ENCODE measurements around the gene TRMO. TPM values are rescaled to one million over a fixed set of nuclear protein-coding genes. Genes with fewer than 3 reads are reported as not detected.

The TRMO gene
- 10 to 100 TPM; 24.8 to 27.8 (median 25.7) TPM for total RNA-seq
- 10 to 100 TPM in 2 of 3 donors, 1 to 10 TPM in 1; 7.8 to 15.5 (median 12.4) TPM for polyA plus RNA-seq

GRCh38 chr9:97921959-97922724 lies at the start of gene TRMO:
Gene TRMO (minus strand): TSS chr9:97922500. CDS start chr9:97922493, 7 bp downstream.
- 0% methylated on average over 54 of the region's 54 CpGs for WGBS, 2 donors
- DNase-seq = peak; percentile 99
- peak within 1 kb of the TSS; percentile 95 to 98 (median 96) for H3K27ac ChIP-seq
- H3K9me3 ChIP-seq = no peaks in the 10 kb centered on the region
- TF ChIP-seq POLR2AphosphoS5 (IDR thresholded peaks at IDR 0.05) = peak; percentile 94 to 97 (median 94)
- peak in 3 of 4 donors; percentile 37 to 90 (median 84) for TF ChIP-seq EP300 (IDR thresholded peaks at IDR 0.05)
- TF ChIP-seq POLR2A (IDR thresholded peaks at IDR 0.05) = peak; percentile 85 to 89
- TF ChIP-seq CTCF (IDR thresholded peaks at IDR 0.05) = peak in 3 of 4 experiments; percentile 6 to 61 (median 50)
- peaks cover 0 to 17% (median 15%) of the 10 kb centered on the region in 4 donors for H3K4me1 ChIP-seq
- H3K36me3 ChIP-seq = no peaks in the 10 kb centered on the region
- H3K27me3 ChIP-seq = no peaks in the 10 kb centered on the region
- H3K4me3 ChIP-seq = peak within 1 kb of the TSS; percentile 58 to 69 (median 63)
- intact Hi-C loops (cut with DNase I) = loop anchor here (1.0 to 5.0 kb wide), 5 partner anchors 61 to 333 kb away; partner anchors contain the start of genes ANP32B, CORO2A, NANS and NCBP1

GRCh38 chr9:97970165-97970564 lies 47.9 kb upstream of the TRMO start:
- DNase-seq = no peak
- TF ChIP-seq POLR2A (IDR thresholded peaks at IDR 0.05) (no peak), CTCF (IDR thresholded peaks at IDR 0.05) (no peak), EP300 (IDR thresholded peaks at IDR 0.05) (no peak), POLR2AphosphoS5 (IDR thresholded peaks at IDR 0.05) (no peak)
- Histone ChIP-seq H3K27me3 (peaks cover 0 to 23% (median 0%) of the 10 kb centered on the region in 3 donors), H3K4me1 (no peaks in the 10 kb centered on the region), H3K36me3 (no peaks in the 10 kb centered on the region), H3K27ac (no peak overlapping the region), H3K4me3 (no peak overlapping the region), H3K9me3 (no peaks in the 10 kb centered on the region)
- 37 to 75% methylated on average over 7 of the region's 7 CpGs for WGBS, 2 donors
- intact Hi-C loops (cut with DNase I) = no loop called here

- Histone ChIP-seq H3K36me3 (no peaks in the 10 kb centered on the region), H3K4me1 (no peaks in the 10 kb centered on the region), H3K27ac (no peak overlapping the region), H3K9me3 (no peaks in the 10 kb centered on the region), H3K27me3 (peaks cover 0 to 23% (median 0%) of the 10 kb centered on the region in 3 donors), H3K4me3 (no peak overlapping the region)
- WGBS, 2 donors = 88 to 89% methylated on average over 2 of the region's 2 CpGs
- TF ChIP-seq POLR2A (IDR thresholded peaks at IDR 0.05) (no peak), CTCF (IDR thresholded peaks at IDR 0.05) (no peak), EP300 (IDR thresholded peaks at IDR 0.05) (no peak), POLR2AphosphoS5 (IDR thresholded peaks at IDR 0.05) (no peak)
- no peak for DNase-seq
- intact Hi-C loops (cut with DNase I) = no loop called here
These were observed 46.7 kb upstream of the TRMO start for GRCh38 chr9:97969014-97969413.

GRCh38 chr9:97966493-97966892 lies 44.2 kb upstream of the TRMO start:
- DNase-seq = no peak
- H3K27me3 ChIP-seq = peaks cover 0 to 23% (median 0%) of the 10 kb centered on the region in 3 donors
- H3K4me1 ChIP-seq = no peaks in the 10 kb centered on the region
- no peak overlapping the region for H3K4me3 ChIP-seq
- TF ChIP-seq POLR2A (IDR thresholded peaks at IDR 0.05) (no peak), POLR2AphosphoS5 (IDR thresholded peaks at IDR 0.05) (no peak), EP300 (IDR thresholded peaks at IDR 0.05) (no peak), CTCF (IDR thresholded peaks at IDR 0.05) (no peak)
- no peaks in the 10 kb centered on the region for H3K36me3 ChIP-seq
- WGBS, 2 donors = 32 to 35% methylated on average over 1 of the region's 1 CpG
- no peak overlapping the region for H3K27ac ChIP-seq
- no peaks in the 10 kb centered on the region for H3K9me3 ChIP-seq
- intact Hi-C loops (cut with DNase I) = no loop called here
